ENCODE results near the gene INPP1. TPM values are rescaled to one million over a fixed set of nuclear protein-coding genes. Genes with fewer than 3 reads are reported as not detected.
"Not testable (repeated sequence)": the region's sequence is repeated elsewhere in the genome, so short reads cannot be mapped to it uniquely, and the experiment has no call there.

INPP1 gene
- total RNA-seq, 2 experiments from 2014 or later, result not detected

DNA sequence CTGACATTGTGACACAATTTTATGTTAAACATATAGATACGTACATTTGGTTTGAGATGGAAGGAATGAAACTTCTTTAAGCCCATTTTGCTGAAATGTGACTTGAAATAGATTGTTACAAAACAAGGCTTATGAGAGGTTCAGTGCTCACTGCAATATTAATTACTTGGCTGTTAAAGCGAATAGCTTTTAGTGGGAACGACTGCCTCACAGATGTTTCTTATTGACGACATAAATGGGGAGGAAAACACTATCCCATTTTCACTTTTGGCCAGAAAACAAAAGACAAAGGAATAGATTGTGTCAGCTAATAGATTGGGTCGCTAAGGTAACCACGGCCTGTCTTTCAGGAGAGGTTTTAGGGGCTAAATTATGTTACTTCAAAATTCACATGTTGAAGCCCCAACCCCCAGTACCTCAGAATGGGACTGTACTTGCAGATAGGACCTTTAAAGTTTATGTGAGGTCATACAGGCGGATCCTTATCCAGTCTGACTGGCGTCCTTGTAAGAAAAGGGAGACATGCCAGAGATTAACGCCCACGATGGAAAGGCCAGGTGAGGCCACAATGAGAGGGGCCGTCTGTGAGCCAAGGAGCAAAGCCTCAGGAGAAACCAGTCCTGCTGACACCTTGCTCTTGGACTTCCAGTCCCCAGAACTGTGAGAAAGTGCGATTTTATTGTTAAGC lies 10.8 kb downstream of the INPP1 start:
- intact Hi-C loops (cut with micrococcal nuclease; ENCODE audit: unreplicated experiment), result no loop called here
- ChIA-PET CTCF (ENCODE audit: unreplicated experiment) (no interaction called here), POLR2A (interaction anchor here (0.7 to 0.8 kb wide), 2 partner anchors 23 to 268 kb away, joined by 3 to 9 read pairs; no protein-coding TSS in a partner anchor)
- H3K4me1 ChIP-seq (ENCODE audit: insufficient read depth, low read length, poor library complexity, severe bottlenecking), result no peaks in the 10 kb centered on the region
- no peaks in the 10 kb centered on the region for H3K9me3 ChIP-seq (ENCODE audit: low read length)
- H4K20me1 ChIP-seq (ENCODE audit: insufficient read depth, low read length), result no peaks in the 10 kb centered on the region
- no peak overlapping the region for H3K27ac ChIP-seq (ENCODE audit: low read depth, low read length, poor library complexity, severe bottlenecking)
- H2AFZ ChIP-seq (ENCODE audit: low read length), result no peak overlapping the region
- H3K9me2 ChIP-seq (ENCODE audit: insufficient read depth, low read length), result no peaks in the 10 kb centered on the region
- no peaks in the 10 kb centered on the region for H3K79me2 ChIP-seq (ENCODE audit: insufficient read depth, low read depth, low read length)
- DNase-seq (ENCODE audit: low spot score), result no peak
- BruUV-seq (replicated peaks), result no TSS peak
- H3K4me2 ChIP-seq (ENCODE audit: low read length), result no peak overlapping the region
- H3K36me3 ChIP-seq (ENCODE audit: insufficient read depth, low read length), result no peaks in the 10 kb centered on the region
- H3K4me3 ChIP-seq (ENCODE audit: low read depth, low read length, poor library complexity, severe bottlenecking), result no peak overlapping the region
- no peak for TF ChIP-seq EZH2phosphoT487 (IDR thresholded peaks at IDR 0.05; ENCODE audit: borderline replicate concordance, low read depth, low read length)
- TF ChIP-seq, protein P1, sequence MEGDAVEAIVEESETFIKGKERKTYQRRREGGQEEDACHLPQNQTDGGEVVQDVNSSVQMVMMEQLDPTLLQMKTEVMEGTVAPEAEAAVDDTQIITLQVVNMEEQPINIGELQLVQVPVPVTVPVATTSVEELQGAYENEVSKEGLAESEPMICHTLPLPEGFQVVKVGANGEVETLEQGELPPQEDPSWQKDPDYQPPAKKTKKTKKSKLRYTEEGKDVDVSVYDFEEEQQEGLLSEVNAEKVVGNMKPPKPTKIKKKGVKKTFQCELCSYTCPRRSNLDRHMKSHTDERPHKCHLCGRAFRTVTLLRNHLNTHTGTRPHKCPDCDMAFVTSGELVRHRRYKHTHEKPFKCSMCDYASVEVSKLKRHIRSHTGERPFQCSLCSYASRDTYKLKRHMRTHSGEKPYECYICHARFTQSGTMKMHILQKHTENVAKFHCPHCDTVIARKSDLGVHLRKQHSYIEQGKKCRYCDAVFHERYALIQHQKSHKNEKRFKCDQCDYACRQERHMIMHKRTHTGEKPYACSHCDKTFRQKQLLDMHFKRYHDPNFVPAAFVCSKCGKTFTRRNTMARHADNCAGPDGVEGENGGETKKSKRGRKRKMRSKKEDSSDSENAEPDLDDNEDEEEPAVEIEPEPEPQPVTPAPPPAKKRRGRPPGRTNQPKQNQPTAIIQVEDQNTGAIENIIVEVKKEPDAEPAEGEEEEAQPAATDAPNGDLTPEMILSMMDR (conservative IDR thresholded peaks at IDR 0.05; ENCODE audit: low read length), result no peak

DNA sequence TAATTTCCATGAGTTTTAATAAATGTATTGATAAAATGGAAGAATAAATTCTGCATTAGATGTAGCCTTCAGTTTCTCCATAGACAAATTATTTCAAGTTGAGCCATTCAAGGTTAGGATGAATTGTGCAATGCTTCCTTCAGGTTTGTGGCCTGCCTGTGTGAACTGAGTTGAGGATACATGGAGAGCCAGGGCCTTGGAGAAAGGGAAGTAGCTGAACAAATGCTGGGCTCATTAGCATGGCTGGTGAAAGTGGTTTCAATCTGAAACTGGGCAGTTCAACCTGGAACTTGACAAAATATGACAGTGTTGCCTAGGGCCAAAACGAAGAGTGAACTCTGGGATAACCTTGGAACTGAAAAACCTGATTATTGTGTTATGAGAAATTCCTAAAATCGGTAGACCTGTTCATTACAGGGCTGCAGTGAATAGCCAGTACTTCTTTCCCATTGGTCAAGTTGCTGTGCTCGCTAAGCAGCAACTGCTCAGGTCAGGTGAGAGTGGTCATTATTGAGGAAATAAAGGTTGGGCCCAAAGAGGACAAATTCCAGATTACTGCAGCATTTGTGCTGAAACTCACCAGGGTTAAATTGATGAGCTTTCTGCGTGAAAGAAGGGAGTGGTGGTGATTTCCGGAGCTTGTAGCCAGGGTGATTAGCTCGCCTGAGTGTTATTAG lies 12.7 kb downstream of the INPP1 start:
- Histone ChIP-seq H3K4me1 (ENCODE audit: insufficient read depth, low read length, poor library complexity, severe bottlenecking) (no peaks in the 10 kb centered on the region), H3K4me2 (ENCODE audit: low read length) (no peak overlapping the region), H3K4me3 (ENCODE audit: low read depth, low read length, poor library complexity, severe bottlenecking) (no peak overlapping the region), H3K36me3 (ENCODE audit: insufficient read depth, low read length) (no peaks in the 10 kb centered on the region), H2AFZ (ENCODE audit: low read length) (no peak overlapping the region), H3K27ac (ENCODE audit: low read depth, low read length, poor library complexity, severe bottlenecking) (no peak overlapping the region), H3K79me2 (ENCODE audit: insufficient read depth, low read depth, low read length) (no peaks in the 10 kb centered on the region), H3K9me3 (ENCODE audit: low read length) (no peaks in the 10 kb centered on the region), H3K9me2 (ENCODE audit: insufficient read depth, low read length) (no peaks in the 10 kb centered on the region), H4K20me1 (ENCODE audit: insufficient read depth, low read length) (no peaks in the 10 kb centered on the region)
- no TSS peak for BruUV-seq (replicated peaks)
- no peak for TF ChIP-seq EZH2phosphoT487 (IDR thresholded peaks at IDR 0.05; ENCODE audit: borderline replicate concordance, low read depth, low read length)
- TF ChIP-seq, protein P1 (conservative IDR thresholded peaks at IDR 0.05; ENCODE audit: low read length), result no peak
- DNase-seq (ENCODE audit: low spot score), result no peak
- CTCF ChIA-PET (ENCODE audit: unreplicated experiment), result no interaction called here
- POLR2A ChIA-PET, result interaction anchor here (0.6 to 1.3 kb wide), 3 partner anchors 11 to 547 kb away, joined by 3 to 5 read pairs (median 4); no protein-coding TSS in a partner anchor
- intact Hi-C loops (cut with micrococcal nuclease; ENCODE audit: unreplicated experiment), result no loop called here

DNA sequence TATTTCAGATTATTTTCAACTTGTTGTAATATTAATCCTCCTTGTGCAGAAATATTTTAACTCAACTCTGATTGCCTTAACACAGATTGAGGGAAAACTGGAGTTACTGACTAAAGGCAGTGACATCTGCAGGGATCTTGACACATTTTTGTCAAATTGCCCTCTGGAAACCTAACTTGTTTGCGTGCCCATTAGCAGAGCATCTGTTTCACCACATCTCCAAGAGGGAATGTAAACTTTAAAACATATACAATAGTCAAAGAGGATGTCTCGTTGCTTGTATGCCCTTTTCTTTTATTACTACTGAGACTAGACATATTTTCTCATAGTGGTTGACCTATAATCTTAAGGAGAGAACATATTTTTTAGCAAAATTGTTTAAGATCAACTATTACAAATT lies 14.2 kb downstream of the INPP1 start:
- Histone ChIP-seq H4K20me1 (ENCODE audit: insufficient read depth, low read length) (no peaks in the 10 kb centered on the region), H3K9me3 (ENCODE audit: low read length) (no peaks in the 10 kb centered on the region), H3K79me2 (ENCODE audit: insufficient read depth, low read depth, low read length) (no peaks in the 10 kb centered on the region), H3K27ac (ENCODE audit: low read depth, low read length, poor library complexity, severe bottlenecking) (no peak overlapping the region), H3K4me1 (ENCODE audit: insufficient read depth, low read length, poor library complexity, severe bottlenecking) (no peaks in the 10 kb centered on the region), H3K36me3 (ENCODE audit: insufficient read depth, low read length) (no peaks in the 10 kb centered on the region), H3K9me2 (ENCODE audit: insufficient read depth, low read length) (no peaks in the 10 kb centered on the region), H2AFZ (ENCODE audit: low read length) (no peak overlapping the region), H3K4me2 (ENCODE audit: low read length) (no peak overlapping the region), H3K4me3 (ENCODE audit: low read depth, low read length, poor library complexity, severe bottlenecking) (no peak overlapping the region)
- BruUV-seq (replicated peaks), result no TSS peak
- TF ChIP-seq, protein P1 (conservative IDR thresholded peaks at IDR 0.05; ENCODE audit: low read length), result no peak
- no peak for TF ChIP-seq EZH2phosphoT487 (IDR thresholded peaks at IDR 0.05; ENCODE audit: borderline replicate concordance, low read depth, low read length)
- intact Hi-C loops (cut with micrococcal nuclease; ENCODE audit: unreplicated experiment), result no loop called here
- POLR2A ChIA-PET, result interaction anchor here (1.2 kb wide), 1 partner anchor 10 kb away, joined by 3 read pairs; no protein-coding TSS in a partner anchor
- no peak for DNase-seq (ENCODE audit: low spot score)
- CTCF ChIA-PET (ENCODE audit: unreplicated experiment), result no interaction called here

DNA sequence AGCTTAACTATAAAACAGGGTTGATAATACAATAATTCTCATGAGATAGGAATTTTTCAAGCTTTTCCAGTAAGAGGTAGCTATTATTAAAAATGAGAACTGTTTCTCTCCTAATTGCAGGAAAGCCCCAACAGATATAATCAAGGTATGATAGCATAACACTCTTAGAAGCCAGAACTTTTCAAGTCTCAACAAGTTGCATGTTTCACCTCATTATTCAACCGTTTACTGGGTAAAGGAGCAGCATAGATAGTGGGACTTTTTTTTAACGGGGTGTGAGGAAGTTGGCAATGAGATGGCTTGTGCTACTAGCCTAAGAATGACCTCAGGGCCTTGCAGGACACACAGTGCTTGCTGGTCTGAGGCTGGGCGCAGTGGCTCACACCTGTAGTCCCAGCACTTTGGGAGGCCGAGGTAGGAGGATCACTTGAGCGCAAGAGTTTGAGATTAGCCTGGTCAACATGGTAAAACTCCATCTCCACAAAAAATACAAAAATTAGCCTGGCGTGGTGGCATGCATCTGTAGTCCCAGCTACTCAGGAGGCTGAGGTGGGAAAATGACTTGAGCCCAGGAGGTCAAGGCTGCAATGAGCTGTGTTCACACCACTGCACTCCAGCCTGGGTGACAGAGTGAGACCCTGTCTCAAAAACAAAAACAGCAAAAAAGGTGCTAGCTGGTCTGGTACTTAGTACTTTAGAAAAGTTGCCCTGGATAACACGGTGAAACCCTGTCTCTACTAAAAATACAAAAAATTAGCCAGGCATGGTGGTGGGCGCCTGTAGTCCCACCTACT lies 15.5 kb downstream of the INPP1 start:
- ChIA-PET CTCF (ENCODE audit: unreplicated experiment) (interaction anchor here (0.5 kb wide), 1 partner anchor 266 kb away, joined by 3 read pairs; no protein-coding TSS in a partner anchor), POLR2A (interaction anchor here (0.8 to 0.9 kb wide), 2 partner anchors 9 to 249 kb away, joined by 4 read pairs; no protein-coding TSS in a partner anchor)
- H2AFZ ChIP-seq (ENCODE audit: low read length); intact Hi-C loops (cut with micrococcal nuclease; ENCODE audit: unreplicated experiment); H3K9me3 ChIP-seq (ENCODE audit: low read length); H3K4me3 ChIP-seq (ENCODE audit: low read depth, low read length, poor library complexity, severe bottlenecking); H3K79me2 ChIP-seq (ENCODE audit: insufficient read depth, low read depth, low read length); H3K4me1 ChIP-seq (ENCODE audit: insufficient read depth, low read length, poor library complexity, severe bottlenecking); H3K4me2 ChIP-seq (ENCODE audit: low read length); H3K27ac ChIP-seq (ENCODE audit: low read depth, low read length, poor library complexity, severe bottlenecking); BruUV-seq (replicated peaks); DNase-seq (ENCODE audit: low spot score); H4K20me1 ChIP-seq (ENCODE audit: insufficient read depth, low read length); H3K36me3 ChIP-seq (ENCODE audit: insufficient read depth, low read length); H3K9me2 ChIP-seq (ENCODE audit: insufficient read depth, low read length): not testable (repeated sequence)

Measured in OCI-LY7 (cell line).